Calu3 (cell line): Measurements from ENCODE around the gene KDM2A. TPM values are rescaled to one million over a fixed set of nuclear protein-coding genes. Genes with fewer than 3 reads are reported as not detected.

ENCODE experiments used
- BruUV-seq: library from RNA; stranded (reverse); fragments of 400-500 nt; replicated peaks from 2 replicates; lab custom pipeline; 2021; lab: Mats Ljungman, UMichigan
- CTCF ChIA-PET: fragments of 300-600 bp; sonication (Branson Sonifier 250); formaldehyde crosslinking; loops from one replicate; lab custom pipeline; 2022; ENCODE audit warnings: antibody characterized with exemption; lab: Charles Lee
- DNase-seq: peaks from one replicate; pipeline ENCODE4 v3.0.0; 2022
- H3K27ac Mint-ChIP-seq: one replicate; pipeline ENCODE4 v1.8.0; 2022; ENCODE audit warnings: mixed read lengths; ENCODE audit not compliant: unreplicated experiment
- H3K27me3 Mint-ChIP-seq: one replicate; pipeline ENCODE4 v1.8.0; 2022; ENCODE audit warnings: mixed read lengths; ENCODE audit not compliant: unreplicated experiment
- H3K36me3 Mint-ChIP-seq: one replicate; pipeline ENCODE4 v1.8.0; 2022; ENCODE audit warnings: mild to moderate bottlenecking, moderate library complexity, mixed read lengths; ENCODE audit not compliant: insufficient read depth, unreplicated experiment
- H3K4me1 Mint-ChIP-seq: one replicate; pipeline ENCODE4 v1.8.0; 2022; ENCODE audit warnings: mild to moderate bottlenecking, low read depth, mixed read lengths; ENCODE audit not compliant: unreplicated experiment
- H3K4me3 Mint-ChIP-seq: one replicate; pipeline ENCODE4 v1.8.0; 2022; ENCODE audit warnings: mild to moderate bottlenecking, low read depth, moderate library complexity, mixed read lengths; ENCODE audit not compliant: unreplicated experiment
- H3K9me3 Mint-ChIP-seq: one replicate; pipeline ENCODE4 v1.8.0; 2022; ENCODE audit warnings: low read depth, mixed read lengths; ENCODE audit not compliant: unreplicated experiment
- intact Hi-C: fragments of 100-400 bp; cut with micrococcal nuclease; formaldehyde crosslinking; loops from one replicate; pipeline ENCODE4 v1.10.0; 2022; ENCODE audit not compliant: unreplicated experiment
- total RNA-seq: library from RNA; stranded (reverse); gene quantifications from 2 replicates; pipeline ENCODE4 v1.2.3, GENCODE V29; 2022
- TF ChIP-seq, protein P1 (sequence below): fragments of 200-600 bp; IDR thresholded peaks from one replicate; pipeline ENCODE4 v1.8.0; 2022; ENCODE audit warnings: antibody characterized with exemption; ENCODE audit not compliant: unreplicated experiment

Gene KDM2A
- total RNA-seq, 1 experiment from 2014 or later, result 73.2 TPM

DNA sequence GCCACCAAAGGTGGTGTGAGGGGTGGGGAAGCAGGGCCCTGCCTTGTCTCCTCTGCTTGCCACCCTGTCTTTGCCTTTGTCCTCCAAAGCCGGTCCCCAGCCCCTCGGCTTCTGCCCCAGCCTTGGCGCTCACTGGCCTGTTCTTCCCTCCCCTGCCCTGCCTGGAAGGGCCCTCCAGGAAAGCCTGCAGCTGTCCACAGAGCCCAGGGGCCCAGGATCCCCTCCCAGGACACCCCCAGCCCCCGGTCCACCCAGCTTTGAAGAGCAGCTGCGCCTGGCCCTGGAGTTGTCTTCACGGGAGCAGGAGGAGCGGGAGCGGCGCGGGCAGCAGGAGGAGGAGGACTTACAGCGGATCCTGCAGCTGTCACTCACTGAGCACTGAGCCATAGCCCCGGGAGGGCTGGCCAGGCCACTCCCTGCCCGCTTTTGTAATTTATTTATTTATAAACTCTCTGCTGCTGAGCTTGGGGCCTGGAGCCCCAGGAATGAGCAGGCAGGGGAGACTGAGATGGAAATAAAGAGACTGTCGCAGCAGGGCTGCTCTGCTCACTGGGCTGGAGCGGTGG, 183.0 kb downstream of the KDM2A start:
- no peak for DNase-seq
- BruUV-seq, result no TSS peak

DNA sequence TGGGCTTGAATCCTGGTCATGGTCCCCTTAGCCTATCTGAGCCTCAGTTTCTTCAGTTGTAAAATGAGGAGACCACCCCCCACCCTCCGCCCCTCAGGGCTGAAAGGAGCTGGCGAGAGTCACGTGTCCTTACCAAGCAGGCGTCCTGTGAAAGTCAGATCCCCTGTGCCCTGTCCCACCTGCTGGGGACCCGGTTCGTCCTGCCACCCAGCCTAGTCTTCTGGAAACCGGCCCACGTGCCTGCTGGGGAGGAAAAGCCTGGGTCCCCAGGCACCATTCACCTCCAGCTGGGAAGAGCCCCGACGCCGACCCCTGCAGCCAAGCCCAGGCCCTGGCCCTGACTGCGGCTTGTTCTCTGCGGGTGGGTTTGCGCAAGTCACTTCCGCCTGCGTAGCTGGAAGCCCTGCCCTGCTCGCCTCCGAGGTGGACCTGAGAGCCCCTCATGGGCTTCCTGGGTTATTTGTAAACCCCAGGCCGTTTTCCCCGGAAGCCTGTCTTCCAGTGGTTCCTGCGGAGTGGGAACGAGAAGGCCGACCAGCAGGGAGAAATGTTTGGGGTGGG, 183.6 kb downstream of the KDM2A start:
- intact Hi-C loops, result loop anchor here (5.0 kb wide), 1 partner anchor 155 kb away; no protein-coding TSS in a partner anchor
- CTCF ChIA-PET, result interaction anchor here (0.6 to 2.7 kb wide), 7 partner anchors 10 to 447 kb away, joined by 3 to 15 read pairs (median 5); no protein-coding TSS in a partner anchor
- peaks cover 10% of the 10 kb centered on the region for H3K4me1 Mint-ChIP-seq
- no peaks in the 10 kb centered on the region for H3K9me3 Mint-ChIP-seq
- BruUV-seq, result TSS peak; percentile 64
- peak overlapping the region; percentile 87 for H3K27ac Mint-ChIP-seq
- TF ChIP-seq, protein P1, sequence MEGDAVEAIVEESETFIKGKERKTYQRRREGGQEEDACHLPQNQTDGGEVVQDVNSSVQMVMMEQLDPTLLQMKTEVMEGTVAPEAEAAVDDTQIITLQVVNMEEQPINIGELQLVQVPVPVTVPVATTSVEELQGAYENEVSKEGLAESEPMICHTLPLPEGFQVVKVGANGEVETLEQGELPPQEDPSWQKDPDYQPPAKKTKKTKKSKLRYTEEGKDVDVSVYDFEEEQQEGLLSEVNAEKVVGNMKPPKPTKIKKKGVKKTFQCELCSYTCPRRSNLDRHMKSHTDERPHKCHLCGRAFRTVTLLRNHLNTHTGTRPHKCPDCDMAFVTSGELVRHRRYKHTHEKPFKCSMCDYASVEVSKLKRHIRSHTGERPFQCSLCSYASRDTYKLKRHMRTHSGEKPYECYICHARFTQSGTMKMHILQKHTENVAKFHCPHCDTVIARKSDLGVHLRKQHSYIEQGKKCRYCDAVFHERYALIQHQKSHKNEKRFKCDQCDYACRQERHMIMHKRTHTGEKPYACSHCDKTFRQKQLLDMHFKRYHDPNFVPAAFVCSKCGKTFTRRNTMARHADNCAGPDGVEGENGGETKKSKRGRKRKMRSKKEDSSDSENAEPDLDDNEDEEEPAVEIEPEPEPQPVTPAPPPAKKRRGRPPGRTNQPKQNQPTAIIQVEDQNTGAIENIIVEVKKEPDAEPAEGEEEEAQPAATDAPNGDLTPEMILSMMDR, result no peak
- H3K36me3 Mint-ChIP-seq, result peaks cover 73% of the 10 kb centered on the region
- DNase-seq, result peak; percentile 60
- peak overlapping the region; percentile 70 for H3K4me3 Mint-ChIP-seq
- no peaks in the 10 kb centered on the region for H3K27me3 Mint-ChIP-seq

More for the DNA sequence above, 183.0 kb downstream of the KDM2A start:
- TF ChIP-seq, protein P1, result no peak
- CTCF ChIA-PET, result interaction anchor here (0.6 to 1.6 kb wide), 3 partner anchors 9 to 372 kb away, joined by 5 to 6 read pairs (median 5); no protein-coding TSS in a partner anchor
- H3K27me3 Mint-ChIP-seq, result no peaks in the 10 kb centered on the region
- peak overlapping the region; percentile 70 for H3K4me3 Mint-ChIP-seq
- H3K9me3 Mint-ChIP-seq, result peaks cover under 1% of the 10 kb centered on the region
- peaks cover 70% of the 10 kb centered on the region for H3K36me3 Mint-ChIP-seq
- H3K4me1 Mint-ChIP-seq, result peaks cover 10% of the 10 kb centered on the region
- intact Hi-C loops, result loop anchor here (5.0 kb wide), 1 partner anchor 155 kb away; no protein-coding TSS in a partner anchor
- peak overlapping the region; percentile 87 for H3K27ac Mint-ChIP-seq

DNA sequence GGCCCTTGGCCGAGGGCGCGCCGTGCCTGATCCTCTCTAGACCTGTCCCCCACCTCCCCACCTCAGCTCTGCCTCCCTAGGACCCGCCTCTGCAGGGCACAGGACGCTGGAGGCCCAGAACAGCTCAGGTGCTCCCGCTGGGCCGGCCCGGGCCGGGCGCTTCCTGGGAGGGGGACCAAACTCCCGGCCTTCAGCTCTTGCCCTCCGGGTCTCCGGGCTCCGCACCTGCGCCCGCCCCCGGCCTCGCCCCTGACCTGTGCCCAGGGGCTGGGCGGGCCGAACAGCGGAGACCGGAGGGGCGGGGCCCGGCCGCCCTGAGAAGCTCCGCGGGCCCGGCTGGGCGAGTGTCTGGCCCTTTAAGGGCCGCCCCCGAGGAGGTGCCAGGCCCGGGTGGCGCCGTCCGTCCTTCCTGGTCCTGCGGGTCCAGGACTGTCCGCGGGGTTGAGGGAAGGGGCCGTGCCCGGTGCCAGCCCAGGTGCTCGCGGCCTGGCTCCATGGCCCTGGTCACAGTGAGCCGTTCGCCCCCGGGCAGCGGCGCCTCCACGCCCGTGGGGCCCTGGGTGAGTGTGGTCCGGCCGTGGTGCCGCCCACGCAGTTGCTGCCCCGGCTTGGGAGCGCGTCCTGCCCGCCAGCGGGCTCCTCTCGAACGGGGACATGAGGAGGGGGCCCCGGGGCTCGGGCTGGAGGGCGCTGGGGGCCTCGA, 184.2 kb downstream of the KDM2A start, which contains the start of gene SSH3:
SSH3 (plus strand) TSS at position 399 of the 703 bp plus-strand sequence; CDS start at position 495, 96 bp downstream.
- H3K27ac Mint-ChIP-seq, result peak within 1 kb of the TSS; percentile 87
- peak; percentile 90 for DNase-seq
- TF ChIP-seq, protein P1, result no peak
- H3K36me3 Mint-ChIP-seq, result peaks cover 69% of the 10 kb centered on the region
- intact Hi-C loops, result loop anchor here (5.0 kb wide), 1 partner anchor 156 kb away; no protein-coding TSS in a partner anchor
- no peaks in the 10 kb centered on the region for H3K27me3 Mint-ChIP-seq
- peak within 1 kb of the TSS; percentile 70 for H3K4me3 Mint-ChIP-seq
- BruUV-seq, result no TSS peak
- H3K4me1 Mint-ChIP-seq, result peaks cover 10% of the 10 kb centered on the region
- H3K9me3 Mint-ChIP-seq, result no peaks in the 10 kb centered on the region
- CTCF ChIA-PET, result interaction anchor here (1.2 to 2.7 kb wide), 6 partner anchors 10 to 447 kb away, joined by 3 to 15 read pairs (median 6); no protein-coding TSS in a partner anchor

DNA sequence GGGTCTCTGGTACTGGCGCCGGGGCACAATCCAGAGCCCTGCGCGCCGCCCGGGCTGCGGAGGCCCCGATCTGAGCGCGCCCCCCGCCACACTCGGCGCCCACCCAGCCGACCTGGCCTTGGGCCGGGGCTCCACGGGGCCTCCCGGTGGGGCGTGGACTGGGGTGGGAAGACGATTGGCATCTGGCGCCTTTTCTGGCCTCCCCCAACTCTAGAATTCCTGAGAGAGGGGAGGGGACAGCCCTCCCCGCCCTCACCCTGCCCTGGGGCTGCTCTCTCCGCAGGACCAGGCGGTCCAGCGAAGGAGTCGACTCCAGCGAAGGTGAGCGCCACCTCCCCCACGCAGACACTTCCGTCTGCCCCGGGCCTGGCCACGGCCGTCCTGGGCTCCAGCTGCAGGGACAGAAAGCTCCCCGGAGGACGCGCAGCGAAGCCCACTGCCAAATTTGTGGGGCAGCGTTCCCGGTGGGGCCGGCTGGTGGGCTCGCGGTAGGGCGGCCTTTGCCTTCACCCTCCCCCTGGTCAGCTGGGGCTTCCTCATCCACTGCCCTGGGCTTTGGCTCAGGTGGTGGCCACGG, 184.9 kb downstream of the KDM2A start:
- Mint-ChIP-seq H3K36me3 (peaks cover 64% of the 10 kb centered on the region), H3K9me3 (no peaks in the 10 kb centered on the region), H3K4me3 (peak overlapping the region; percentile 70), H3K27ac (no peak overlapping the region), H3K27me3 (no peaks in the 10 kb centered on the region), H3K4me1 (peaks cover 10% of the 10 kb centered on the region)
- TF ChIP-seq, protein P1, result no peak
- BruUV-seq, result TSS peak; percentile 43
- intact Hi-C loops, result loop anchor here (5.0 kb wide), 1 partner anchor 157 kb away; no protein-coding TSS in a partner anchor
- DNase-seq, result peak; percentile 60
- CTCF ChIA-PET, result interaction anchor here (0.7 to 2.7 kb wide), 8 partner anchors 9 to 448 kb away, joined by 3 to 15 read pairs (median 4); partner anchors contain the start of gene ANKRD13D
